SU-DHL-6 (cell line): ENCODE data around the gene KIAA2012.

Experiments used
- H2AFZ ChIP-seq: fragments of 200-600 bp; sonication (generic); 2 replicates; pipeline ENCODE4 v1.6.1; 2014; ENCODE audit warnings: low read depth, mild to moderate bottlenecking, moderate library complexity, mixed read lengths, antibody characterized with exemption, low read length; ENCODE audit not compliant: severe bottlenecking
- H3F3A ChIP-seq: fragments of 200-600 bp; shearing (Covaris generic); 2 replicates; pipeline ENCODE4 v1.6.0; 2016; ENCODE audit warnings: antibody characterized with exemption, mild to moderate bottlenecking; ENCODE audit not compliant: insufficient read depth
- H3K27ac ChIP-seq: fragments of 200-600 bp; sonication (generic); 2 replicates; pipeline ENCODE4 v1.5.1; 2016; ENCODE audit warnings: low read depth, mild to moderate bottlenecking, low read length, moderate library complexity, mixed read lengths
- H3K27me3 ChIP-seq: fragments of 200-600 bp; sonication (generic), shearing (Covaris generic); 2 replicates; pipeline ENCODE4 v1.6.0; 2014; ENCODE audit warnings: mild to moderate bottlenecking, low read length
- H3K36me3 ChIP-seq: fragments of 200-600 bp; sonication (generic); 2 replicates; pipeline ENCODE4 v1.6.1; 2014; ENCODE audit warnings: mild to moderate bottlenecking, low read length, mixed read lengths
- H3K4me2 ChIP-seq: fragments of 300-600, 200-600 bp; shearing (Covaris generic), sonication (generic); 2 replicates; pipeline ENCODE4 v1.6.0; 2014; ENCODE audit warnings: low read length, low read depth, mild to moderate bottlenecking; ENCODE audit not compliant: poor library complexity, severe bottlenecking
- H3K4me3 ChIP-seq: fragments of 200-600 bp; sonication (generic); 2 replicates; pipeline ENCODE4 v1.5.1; 2014; ENCODE audit warnings: antibody characterized with exemption, low read length, mild to moderate bottlenecking, mixed read lengths; ENCODE audit not compliant: insufficient read depth, poor library complexity, severe bottlenecking
- H3K79me2 ChIP-seq: fragments of 200-600 bp; sonication (generic); 2 replicates; pipeline ENCODE4 v1.6.1; 2014; ENCODE audit warnings: mild to moderate bottlenecking, low read length, moderate library complexity; ENCODE audit not compliant: insufficient read depth
- H3K9ac ChIP-seq: fragments of 200-600 bp; sonication (generic); 2 replicates; pipeline ENCODE4 v1.7.0; 2014; ENCODE audit warnings: mild to moderate bottlenecking, low read length
- H3K9me2 ChIP-seq: fragments of 200-600 bp; sonication (generic); replicated peaks from 2 replicates; pipeline ENCODE4 v1.6.1; 2014; ENCODE audit warnings: low read length; ENCODE audit not compliant: insufficient read depth
- H3K9me3 ChIP-seq: fragments of 200-600 bp; sonication (generic); 2 replicates; pipeline ENCODE4 v1.6.1; 2014; ENCODE audit warnings: low read length, mixed read lengths; ENCODE audit not compliant: insufficient read depth
- H4K20me1 ChIP-seq: fragments of 200-600 bp; sonication (generic); 2 replicates; pipeline ENCODE4 v1.6.1; 2014; ENCODE audit warnings: low read depth, mild to moderate bottlenecking, antibody characterized with exemption, low read length, moderate library complexity, mixed read lengths
- CTCF ChIP-seq: fragments of 200-600 bp; sonication (generic); IDR thresholded peaks from one replicate; pipeline ENCODE4 v1.5.1; 2017; ENCODE audit warnings: antibody characterized with exemption, mild to moderate bottlenecking, low read length, moderate library complexity; ENCODE audit not compliant: insufficient read depth, poor library complexity, severe bottlenecking
- EZH2phosphoT487 ChIP-seq: fragments of 200-600 bp; sonication (generic), shearing (Covaris generic); conservative IDR thresholded peaks from 2 replicates; pipeline ENCODE4 v1.6.1; 2018; ENCODE audit warnings: mild to moderate bottlenecking, antibody characterized with exemption, low read length, moderate library complexity, mixed read lengths

The KIAA2012 gene

DNA sequence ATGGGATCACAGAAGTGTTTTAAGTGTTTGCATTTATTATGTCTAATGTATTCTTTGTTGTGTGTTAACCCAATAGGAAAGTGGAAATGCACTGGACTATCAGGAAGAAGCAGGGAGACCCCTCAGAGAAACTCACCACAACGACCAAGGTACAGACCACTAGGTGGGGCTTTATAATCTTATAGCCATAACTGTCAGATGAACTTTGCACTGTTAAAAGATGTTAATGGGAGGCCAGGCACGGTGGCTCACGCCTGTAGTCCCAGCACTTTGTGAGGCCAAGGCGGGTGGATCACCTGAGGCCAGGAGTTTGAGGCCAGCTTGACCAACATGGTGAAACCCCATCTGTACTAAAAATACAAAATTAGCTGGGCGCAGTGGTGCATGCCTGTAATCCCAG lies 92.2 kb downstream of the KIAA2012 start:
- Histone ChIP-seq H4K20me1 (no peaks in the 10 kb centered on the region), H3K9me3 (no peaks in the 10 kb centered on the region), H3K36me3 (no peaks in the 10 kb centered on the region), H3K9me2 (no peaks in the 10 kb centered on the region), H3K9ac (no peak overlapping the region), H3K27ac (no peak overlapping the region), H2AFZ (no peak overlapping the region), H3K79me2 (no peaks in the 10 kb centered on the region), H3F3A (no peaks in the 10 kb centered on the region), H3K27me3 (no peaks in the 10 kb centered on the region), H3K4me2 (no peak overlapping the region), H3K4me3 (no peak overlapping the region)
- no peak for TF ChIP-seq EZH2phosphoT487
- TF ChIP-seq CTCF = no peak

DNA sequence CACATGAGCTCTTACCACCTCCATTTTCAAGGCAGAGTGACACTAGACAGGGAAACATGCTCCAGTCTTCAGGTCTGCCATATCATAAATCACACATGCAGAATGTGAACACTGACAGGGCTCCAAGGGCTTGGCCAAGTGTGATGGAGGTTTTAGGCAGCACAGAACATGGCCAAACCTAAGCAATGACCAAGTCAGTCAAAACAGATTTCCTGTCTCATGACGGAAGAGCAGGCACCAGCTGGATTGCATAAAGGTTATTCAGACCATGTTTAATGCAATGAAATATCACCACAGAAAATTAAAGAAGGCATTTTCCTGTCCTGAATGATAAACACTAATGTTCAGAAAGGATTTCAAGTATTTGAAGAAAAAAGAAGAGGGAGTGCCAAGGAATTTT lies 92.9 kb downstream of the KIAA2012 start:
- no peaks in the 10 kb centered on the region for H3K9me3 ChIP-seq
- H3K9ac ChIP-seq = no peak overlapping the region
- H3K4me2 ChIP-seq = no peak overlapping the region
- H4K20me1 ChIP-seq = no peaks in the 10 kb centered on the region
- no peaks in the 10 kb centered on the region for H3F3A ChIP-seq
- H2AFZ ChIP-seq = no peak overlapping the region
- no peak overlapping the region for H3K4me3 ChIP-seq
- H3K36me3 ChIP-seq = no peaks in the 10 kb centered on the region
- no peak for TF ChIP-seq CTCF
- TF ChIP-seq EZH2phosphoT487 = no peak
- H3K79me2 ChIP-seq = no peaks in the 10 kb centered on the region
- no peak overlapping the region for H3K27ac ChIP-seq
- H3K9me2 ChIP-seq = no peaks in the 10 kb centered on the region
- H3K27me3 ChIP-seq = no peaks in the 10 kb centered on the region

- H3K27me3 ChIP-seq = no peaks in the 10 kb centered on the region
- no peaks in the 10 kb centered on the region for H3K36me3 ChIP-seq
- no peak overlapping the region for H3K4me2 ChIP-seq
- no peaks in the 10 kb centered on the region for H3F3A ChIP-seq
- TF ChIP-seq EZH2phosphoT487 (no peak), CTCF (no peak)
- H3K4me3 ChIP-seq = no peak overlapping the region
- no peaks in the 10 kb centered on the region for H4K20me1 ChIP-seq
- H3K9ac ChIP-seq = no peak overlapping the region
- no peaks in the 10 kb centered on the region for H3K9me2 ChIP-seq
- H2AFZ ChIP-seq = no peak overlapping the region
- H3K9me3 ChIP-seq = no peaks in the 10 kb centered on the region
- no peak overlapping the region for H3K27ac ChIP-seq
- no peaks in the 10 kb centered on the region for H3K79me2 ChIP-seq
Observed at GRCh38 chr2:202169131-202169530, 96.1 kb downstream of the KIAA2012 start.
